Liver (tissue), 3 donors: Measurements from ENCODE around the gene PKMYT1.

ENCODE experiments used
- ATF3 ChIP-seq: IDR thresholded peaks from 2 replicates; pipeline ENCODE4 v1.6.1; 2016; ENCODE audit warnings: antibody characterized with exemption
- CTCF ChIP-seq: fragments of 150-350 bp; IDR thresholded peaks from 2 replicates; pipeline ENCODE4 v1.5.1; 2017; ENCODE audit warnings: improper control_type of control experiment, low read depth, low read length; ENCODE audit not compliant: missing input control
- FOXA1 ChIP-seq: IDR thresholded peaks from 2 replicates; pipeline ENCODE4 v1.6.1; 2016; ENCODE audit warnings: antibody characterized with exemption
- FOXA2 ChIP-seq: IDR thresholded peaks from 2 replicates; pipeline ENCODE4 v1.6.1; 2016; ENCODE audit warnings: antibody characterized with exemption
- MAX ChIP-seq: IDR thresholded peaks from 2 replicates; pipeline ENCODE4 v1.6.1; 2016; ENCODE audit warnings: antibody characterized with exemption
- NR2F2 ChIP-seq: IDR thresholded peaks from 2 replicates; pipeline ENCODE4 v1.6.1; 2016; ENCODE audit warnings: antibody characterized with exemption
- RAD21 ChIP-seq, 2 donors: IDR thresholded peaks; 2 replicates each; pipeline ENCODE4 v1.6.1; 2016; ENCODE audit warnings: antibody characterized with exemption in 2 of 2, mild to moderate bottlenecking in 2 of 2
- SP1 ChIP-seq: IDR thresholded peaks from 2 replicates; pipeline ENCODE4 v1.6.1; 2018; ENCODE audit warnings: antibody characterized with exemption, mild to moderate bottlenecking
- TAF1 ChIP-seq: conservative IDR thresholded peaks from 2 replicates; pipeline ENCODE4 v1.6.1; 2016; ENCODE audit warnings: antibody characterized with exemption, mild to moderate bottlenecking
- YY1 ChIP-seq: IDR thresholded peaks from 2 replicates; pipeline ENCODE4 v1.6.1; 2016; ENCODE audit warnings: antibody characterized with exemption, mild to moderate bottlenecking
- TF ChIP-seq, protein P1 (sequence below): IDR thresholded peaks from 2 replicates; pipeline ENCODE4 v1.6.1; 2016; ENCODE audit warnings: antibody characterized with exemption, mild to moderate bottlenecking
- donor health status: healthy.
- donor health status: healthy.

DNA sequence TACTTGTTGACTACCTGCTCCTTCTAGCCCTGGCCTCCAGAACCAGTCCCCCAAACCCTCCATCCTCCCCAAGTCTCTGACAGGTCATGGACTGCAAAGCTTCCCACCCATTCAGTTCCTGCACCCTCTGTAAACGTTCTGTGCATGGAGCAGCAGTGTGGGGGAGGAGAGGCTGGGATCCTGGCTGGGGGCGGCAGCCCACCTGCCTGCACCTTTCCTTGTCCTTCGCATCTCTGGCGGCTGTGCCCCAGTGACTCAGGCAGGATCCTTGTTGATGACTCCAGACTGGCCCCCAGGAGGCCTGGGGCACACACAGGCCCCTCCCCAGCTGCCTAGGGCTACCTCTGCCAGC is 1.6 kb upstream of the PKMYT1 start:
- TF ChIP-seq YY1 (no peak), CTCF (no peak), TAF1 (no peak), MAX (no peak), SP1 (no peak), FOXA2 (no peak), NR2F2 (no peak), RAD21 (IDR thresholded peaks at IDR 0.05) (no peak), ATF3 (no peak), FOXA1 (no peak)
- TF ChIP-seq, protein P1, sequence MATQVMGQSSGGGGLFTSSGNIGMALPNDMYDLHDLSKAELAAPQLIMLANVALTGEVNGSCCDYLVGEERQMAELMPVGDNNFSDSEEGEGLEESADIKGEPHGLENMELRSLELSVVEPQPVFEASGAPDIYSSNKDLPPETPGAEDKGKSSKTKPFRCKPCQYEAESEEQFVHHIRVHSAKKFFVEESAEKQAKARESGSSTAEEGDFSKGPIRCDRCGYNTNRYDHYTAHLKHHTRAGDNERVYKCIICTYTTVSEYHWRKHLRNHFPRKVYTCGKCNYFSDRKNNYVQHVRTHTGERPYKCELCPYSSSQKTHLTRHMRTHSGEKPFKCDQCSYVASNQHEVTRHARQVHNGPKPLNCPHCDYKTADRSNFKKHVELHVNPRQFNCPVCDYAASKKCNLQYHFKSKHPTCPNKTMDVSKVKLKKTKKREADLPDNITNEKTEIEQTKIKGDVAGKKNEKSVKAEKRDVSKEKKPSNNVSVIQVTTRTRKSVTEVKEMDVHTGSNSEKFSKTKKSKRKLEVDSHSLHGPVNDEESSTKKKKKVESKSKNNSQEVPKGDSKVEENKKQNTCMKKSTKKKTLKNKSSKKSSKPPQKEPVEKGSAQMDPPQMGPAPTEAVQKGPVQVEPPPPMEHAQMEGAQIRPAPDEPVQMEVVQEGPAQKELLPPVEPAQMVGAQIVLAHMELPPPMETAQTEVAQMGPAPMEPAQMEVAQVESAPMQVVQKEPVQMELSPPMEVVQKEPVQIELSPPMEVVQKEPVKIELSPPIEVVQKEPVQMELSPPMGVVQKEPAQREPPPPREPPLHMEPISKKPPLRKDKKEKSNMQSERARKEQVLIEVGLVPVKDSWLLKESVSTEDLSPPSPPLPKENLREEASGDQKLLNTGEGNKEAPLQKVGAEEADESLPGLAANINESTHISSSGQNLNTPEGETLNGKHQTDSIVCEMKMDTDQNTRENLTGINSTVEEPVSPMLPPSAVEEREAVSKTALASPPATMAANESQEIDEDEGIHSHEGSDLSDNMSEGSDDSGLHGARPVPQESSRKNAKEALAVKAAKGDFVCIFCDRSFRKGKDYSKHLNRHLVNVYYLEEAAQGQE, result no peak
